Thyroid gland (tissue), 4 donors: ENCODE data around the gene ARID4B. TPM values are rescaled to one million over a fixed set of nuclear protein-coding genes. Genes with fewer than 3 reads are reported as not detected.
"Not testable (repeated sequence)": the region's sequence is repeated elsewhere in the genome, so short reads cannot be mapped to it uniquely, and the experiment has no call there.

Experiments
- DNase-seq, 2 donors: peaks; one replicate each; pipeline ENCODE4 v3.0.0-alpha.2; 2019
- H3K27ac ChIP-seq, 3 donors: fragments of 200-600 bp; sonication (generic); 1 replicate in 2 of 3; 2 replicates in 1 of 3; pipeline ENCODE4 v1.5.1; 2016 to 2019; ENCODE audit warnings: mild to moderate bottlenecking in 1 of 3, moderate library complexity in 1 of 3
- H3K27me3 ChIP-seq: fragments of 200-600 bp; sonication (generic); one replicate; pipeline ENCODE4 v1.5.1; 2019
- H3K36me3 ChIP-seq, 2 donors: fragments of 200-600 bp; sonication (generic); one replicate each; pipeline ENCODE4 v1.5.1; 2016 to 2019
- H3K4me1 ChIP-seq, 2 donors: fragments of 200-600 bp; sonication (generic); one replicate each; pipeline ENCODE4 v1.5.1; 2017 to 2019
- H3K4me3 ChIP-seq, 3 donors: fragments of 200-600 bp; sonication (generic); replicated peaks in 1 of 3; 1 replicate in 2 of 3; 2 replicates in 1 of 3; pipeline ENCODE4 v1.5.1; 2016; ENCODE audit warnings: mild to moderate bottlenecking in 1 of 3
- H3K9me3 ChIP-seq: fragments of 200-600 bp; sonication (generic); one replicate; pipeline ENCODE4 v1.5.1; 2017
- CTCF ChIP-seq, 6 experiments: fragments of 200-600 bp in 3 of 6; fragments of 450-650 bp in 3 of 6; sonication (generic) in 3 of 6; IDR thresholded peaks; one replicate each; pipeline ENCODE4 v1.5.1; 2016 to 2019; ENCODE audit warnings: antibody characterized with exemption in 6 of 6, mild to moderate bottlenecking in 2 of 6, inconsistent platforms in 1 of 6, moderate library complexity in 1 of 6
- POLR2A ChIP-seq, 2 donors: fragments of 450-650 bp; IDR thresholded peaks; one replicate each; pipeline ENCODE4 v1.6.1; 2017; ENCODE audit warnings: antibody characterized with exemption in 2 of 2, mild to moderate bottlenecking in 2 of 2, moderate library complexity in 1 of 2
- WGBS, 2 donors: methylation state at CpG; one replicate each; pipeline ENCODE4 v1.1.5; 2017; 5-methylcytosine and 5-hydroxymethylcytosine counted together
- intact Hi-C: fragments of 100-400 bp; cut with DNase I; formaldehyde crosslinking; loops from one replicate; pipeline ENCODE4 v1.15.1; 2023
- total RNA-seq, 4 donors: library from RNA; depleted of rRNA; stranded (reverse); fragments of >200 nt; gene quantifications; one replicate each; pipeline ENCODE4 v1.2.3, GENCODE V29; 2016

ARID4B gene
- total RNA-seq, 4 donors from 2014 or later: 49.0 to 65.4 (median 52.5) TPM

- Histone ChIP-seq H3K4me3 (no peak overlapping the region), H3K27ac (no peak overlapping the region), H3K9me3 (no peaks in the 10 kb centered on the region), H3K27me3 (no peaks in the 10 kb centered on the region), H3K36me3 (peaks cover 0 to 13% of the 10 kb centered on the region in 2 donors), H3K4me1 (no peaks in the 10 kb centered on the region)
- intact Hi-C loops: no loop called here
- no peak for DNase-seq
- TF ChIP-seq POLR2A (IDR thresholded peaks at IDR 0.05) (no peak), CTCF (IDR thresholded peaks at IDR 0.05) (no peak)
- 97% methylated on average over 1 of the region's 1 CpG for WGBS, 2 donors
These were observed 112.5 kb downstream of the ARID4B start for GRCh38 chr1:235215453-235215852.

GRCh38 chr1:235214962-235215361 lies 113.0 kb downstream of the ARID4B start:
- H3K27me3 ChIP-seq, H3K4me1 ChIP-seq, H3K4me3 ChIP-seq, H3K27ac ChIP-seq, intact Hi-C loops, H3K9me3 ChIP-seq, DNase-seq: not testable (repeated sequence)
- WGBS, 2 donors: 95 to 97% methylated on average over 2 of the region's 2 CpGs
- H3K36me3 ChIP-seq: peaks cover 0 to 13% of the 10 kb centered on the region in 2 donors

- Histone ChIP-seq H3K27ac (no peak overlapping the region), H3K9me3 (no peaks in the 10 kb centered on the region), H3K4me3 (no peak overlapping the region), H3K4me1 (no peaks in the 10 kb centered on the region), H3K27me3 (no peaks in the 10 kb centered on the region), H3K36me3 (peaks cover 4 to 9% of the 10 kb centered on the region in 2 donors)
- intact Hi-C loops: no loop called here
- no peak for TF ChIP-seq CTCF (IDR thresholded peaks at IDR 0.05)
- TF ChIP-seq POLR2A (IDR thresholded peaks at IDR 0.05): no peak
- 94 to 95% methylated on average over 6 of the region's 6 CpGs for WGBS, 2 donors
- no peak for DNase-seq
These were observed 114.2 kb downstream of the ARID4B start for GRCh38 chr1:235213752-235214151.

GRCh38 chr1:235211517-235211916 lies 116.5 kb downstream of the ARID4B start:
- no peaks in the 10 kb centered on the region for H3K27me3 ChIP-seq
- no peak overlapping the region for H3K4me3 ChIP-seq
- TF ChIP-seq POLR2A (IDR thresholded peaks at IDR 0.05) (no peak), CTCF (IDR thresholded peaks at IDR 0.05) (no peak)
- no peaks in the 10 kb centered on the region for H3K9me3 ChIP-seq
- intact Hi-C loops: no loop called here
- no peak for DNase-seq
- peaks cover 4 to 9% of the 10 kb centered on the region in 2 donors for H3K36me3 ChIP-seq
- no peak overlapping the region for H3K27ac ChIP-seq
- 94 to 95% methylated on average over 3 of the region's 3 CpGs for WGBS, 2 donors
- H3K4me1 ChIP-seq: no peaks in the 10 kb centered on the region

- no peak overlapping the region for H3K4me3 ChIP-seq
- TF ChIP-seq POLR2A (IDR thresholded peaks at IDR 0.05): no peak
- no peaks in the 10 kb centered on the region for H3K27me3 ChIP-seq
- H3K9me3 ChIP-seq: no peaks in the 10 kb centered on the region
- DNase-seq: no peak
- H3K4me1 ChIP-seq: no peaks in the 10 kb centered on the region
- intact Hi-C loops: no loop called here
- H3K36me3 ChIP-seq: peaks cover under 1 to 4% of the 10 kb centered on the region in 2 donors
- WGBS, 2 donors: 77 to 89% methylated on average over 2 of the region's 2 CpGs
- H3K27ac ChIP-seq: no peak overlapping the region
These were observed 120.8 kb downstream of the ARID4B start for GRCh38 chr1:235207209-235207565.

- Histone ChIP-seq H3K27ac (no peak overlapping the region), H3K4me3 (no peak overlapping the region), H3K4me1 (no peaks in the 10 kb centered on the region), H3K9me3 (no peaks in the 10 kb centered on the region), H3K27me3 (no peaks in the 10 kb centered on the region), H3K36me3 (peaks cover 0 to 4% of the 10 kb centered on the region in 2 donors)
- intact Hi-C loops: no loop called here
- 93 to 97% methylated on average over 4 of the region's 4 CpGs for WGBS, 2 donors
- DNase-seq: no peak
- no peak for TF ChIP-seq CTCF (IDR thresholded peaks at IDR 0.05)
- TF ChIP-seq POLR2A (IDR thresholded peaks at IDR 0.05): no peak
These were observed 121.3 kb downstream of the ARID4B start for GRCh38 chr1:235206533-235207208.
